Measurements from ENCODE around the gene USH2A. TPM values are rescaled to one million over a fixed set of nuclear protein-coding genes. Genes with fewer than 3 reads are reported as not detected.
"Not testable (repeated sequence)": the region's sequence is repeated elsewhere in the genome, so short reads cannot be mapped to it uniquely, and the experiment has no call there.

The USH2A gene
- total RNA-seq, 1 experiment from 2014 or later, result not detected

- no peak for DNase-seq (ENCODE audit: low read depth)
These were observed 33.5 kb downstream of the USH2A start for GRCh38 chr1:216389774-216390173.

- no peak for DNase-seq (ENCODE audit: low read depth)
These were observed 34.7 kb downstream of the USH2A start for GRCh38 chr1:216388558-216388957.

GRCh38 chr1:216387782-216388181 lies 35.5 kb downstream of the USH2A start:
- DNase-seq (ENCODE audit: low read depth), result no peak

- DNase-seq (ENCODE audit: low read depth), result no peak
These were observed 43.8 kb downstream of the USH2A start for GRCh38 chr1:216379441-216379840.

- no peak for DNase-seq (ENCODE audit: low read depth)
These were observed 55.0 kb downstream of the USH2A start for GRCh38 chr1:216368249-216368648.

- DNase-seq (ENCODE audit: low read depth), result no peak
These were observed 56.3 kb downstream of the USH2A start for GRCh38 chr1:216366979-216367378.

- DNase-seq (ENCODE audit: low read depth), result no peak
These were observed 66.3 kb downstream of the USH2A start for GRCh38 chr1:216356945-216357344.

GRCh38 chr1:216350186-216350585 lies 73.1 kb downstream of the USH2A start:
- no peak for DNase-seq (ENCODE audit: low read depth)

GRCh38 chr1:216346526-216346925 lies 76.7 kb downstream of the USH2A start:
- no peak for DNase-seq (ENCODE audit: low read depth)

- DNase-seq (ENCODE audit: low read depth), result not testable (repeated sequence)
These were observed 82.7 kb downstream of the USH2A start for GRCh38 chr1:216340542-216340941.

- no peak for DNase-seq (ENCODE audit: low read depth)
These were observed 90.8 kb downstream of the USH2A start for GRCh38 chr1:216332462-216332861.

GRCh38 chr1:216332003-216332402 lies 91.2 kb downstream of the USH2A start:
- no peak for DNase-seq (ENCODE audit: low read depth)

- no peak for DNase-seq (ENCODE audit: low read depth)
These were observed 92.0 kb downstream of the USH2A start for GRCh38 chr1:216331211-216331610.

GRCh38 chr1:216330262-216330661 lies 93.0 kb downstream of the USH2A start:
- DNase-seq (ENCODE audit: low read depth), result no peak

- peak; percentile 13 for DNase-seq (ENCODE audit: low read depth)
These were observed 97.3 kb downstream of the USH2A start for GRCh38 chr1:216325946-216326345.

GRCh38 chr1:216325336-216325735 lies 97.9 kb downstream of the USH2A start:
- no peak for DNase-seq (ENCODE audit: low read depth)

GRCh38 chr1:216323344-216323743 lies 99.9 kb downstream of the USH2A start:
- DNase-seq (ENCODE audit: low read depth), result no peak

- DNase-seq (ENCODE audit: low read depth), result no peak
These were observed 108.7 kb downstream of the USH2A start for GRCh38 chr1:216314379-216315095.

GRCh38 chr1:216310776-216311175 lies 112.5 kb downstream of the USH2A start:
- peak; percentile 47 for DNase-seq (ENCODE audit: low read depth)

- no peak for DNase-seq (ENCODE audit: low read depth)
These were observed 116.4 kb downstream of the USH2A start for GRCh38 chr1:216306830-216307229.

- no peak for DNase-seq (ENCODE audit: low read depth)
These were observed 119.6 kb downstream of the USH2A start for GRCh38 chr1:216303690-216304089.

GRCh38 chr1:216293683-216294082 lies 129.6 kb downstream of the USH2A start:
- DNase-seq (ENCODE audit: low read depth), result no peak

GRCh38 chr1:216290074-216290473 lies 133.2 kb downstream of the USH2A start:
- no peak for DNase-seq (ENCODE audit: low read depth)

GRCh38 chr1:216285052-216285451 lies 138.2 kb downstream of the USH2A start:
- no peak for DNase-seq (ENCODE audit: low read depth)

Data from M059J (cell line).